GM19193 (cell line): ENCODE measurements around the gene FADS1.

Source experiments
- POLR2A ChIP-seq: IDR thresholded peaks from 4 replicates; pipeline ENCODE4 v1.6.1; 2011; ENCODE audit not compliant: insufficient read depth, insufficient read length; ENCODE audit errors: extremely low read depth

The FADS1 gene

GRCh38 chr11:61816736-61817455, at the start of gene FADS1:
FADS1 (minus strand) TSS chr11:61817003; CDS start chr11:61816929, 74 bp downstream.
- TF ChIP-seq POLR2A, result peak; percentile 69

DNA sequence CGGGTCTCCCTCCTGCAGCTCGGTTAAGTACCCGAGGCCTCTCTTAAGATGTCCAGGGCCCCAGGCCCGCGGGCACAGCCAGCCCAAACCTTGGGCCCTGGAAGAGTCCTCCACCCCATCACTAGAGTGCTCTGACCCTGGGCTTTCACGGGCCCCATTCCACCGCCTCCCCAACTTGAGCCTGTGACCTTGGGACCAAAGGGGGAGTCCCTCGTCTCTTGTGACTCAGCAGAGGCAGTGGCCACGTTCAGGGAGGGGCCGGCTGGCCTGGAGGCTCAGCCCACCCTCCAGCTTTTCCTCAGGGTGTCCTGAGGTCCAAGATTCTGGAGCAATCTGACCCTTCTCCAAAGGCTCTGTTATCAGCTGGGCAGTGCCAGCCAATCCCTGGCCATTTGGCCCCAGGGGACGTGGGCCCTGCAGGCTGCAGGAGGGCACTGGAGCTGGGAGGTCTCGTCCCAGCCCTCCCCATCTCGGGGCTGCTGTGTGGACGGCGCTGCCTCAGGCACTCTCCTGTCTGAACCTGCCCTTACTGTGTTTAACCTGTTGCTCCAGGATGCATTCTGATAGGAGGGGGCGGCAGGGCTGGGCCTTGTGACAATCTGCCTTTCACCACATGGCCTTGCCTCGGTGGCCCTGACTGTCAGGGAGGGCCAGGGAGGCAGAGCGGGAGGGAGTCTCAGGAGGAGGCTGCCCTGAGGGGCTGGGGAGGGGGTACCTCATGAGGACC, 49.6 kb upstream of the FADS1 start:
- TF ChIP-seq POLR2A, result peak; percentile 16

DNA sequence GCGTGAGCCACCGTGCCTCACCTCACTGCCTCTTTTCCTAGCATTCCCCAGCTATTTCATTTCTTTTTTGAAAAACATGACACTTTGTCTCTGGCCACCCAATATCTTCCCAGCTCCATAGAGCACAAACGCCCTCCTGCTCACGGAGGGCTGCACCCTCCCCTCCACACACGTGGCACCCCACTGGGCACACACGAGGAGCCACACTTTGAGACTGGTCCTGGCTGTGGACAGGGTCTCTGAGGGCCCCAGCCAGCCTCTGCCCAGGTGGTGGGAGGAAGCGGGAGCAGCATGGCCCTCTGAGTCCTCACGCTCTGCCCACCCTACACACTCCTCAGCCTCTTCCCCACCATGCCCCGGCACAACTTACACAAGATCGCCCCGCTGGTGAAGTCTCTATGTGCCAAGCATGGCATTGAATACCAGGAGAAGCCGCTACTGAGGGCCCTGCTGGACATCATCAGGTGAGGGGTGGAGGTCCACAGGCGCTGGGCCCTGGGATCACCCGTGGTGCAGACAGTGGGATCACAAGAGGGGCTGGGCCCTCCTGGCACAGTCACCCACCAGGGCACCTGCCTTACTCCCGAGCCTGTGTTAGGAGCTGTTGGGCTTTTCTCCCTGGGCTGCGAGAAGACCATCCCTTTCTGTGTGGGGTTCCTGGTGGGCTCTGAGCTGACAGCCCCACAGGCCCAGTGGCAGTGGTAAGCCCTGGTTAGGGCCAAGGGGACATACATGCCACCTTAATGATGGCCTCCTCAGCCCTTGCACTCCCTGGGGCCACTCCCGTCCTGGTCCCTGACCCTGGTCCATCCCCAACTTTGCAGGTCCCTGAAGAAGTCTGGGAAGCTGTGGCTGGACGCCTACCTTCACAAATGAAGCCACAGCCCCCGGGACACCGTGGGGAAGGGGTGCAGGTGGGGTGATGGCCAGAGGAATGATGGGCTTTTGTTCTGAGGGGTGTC, 48.3 kb upstream of the FADS1 start:
- peak; percentile 14 for TF ChIP-seq POLR2A

DNA sequence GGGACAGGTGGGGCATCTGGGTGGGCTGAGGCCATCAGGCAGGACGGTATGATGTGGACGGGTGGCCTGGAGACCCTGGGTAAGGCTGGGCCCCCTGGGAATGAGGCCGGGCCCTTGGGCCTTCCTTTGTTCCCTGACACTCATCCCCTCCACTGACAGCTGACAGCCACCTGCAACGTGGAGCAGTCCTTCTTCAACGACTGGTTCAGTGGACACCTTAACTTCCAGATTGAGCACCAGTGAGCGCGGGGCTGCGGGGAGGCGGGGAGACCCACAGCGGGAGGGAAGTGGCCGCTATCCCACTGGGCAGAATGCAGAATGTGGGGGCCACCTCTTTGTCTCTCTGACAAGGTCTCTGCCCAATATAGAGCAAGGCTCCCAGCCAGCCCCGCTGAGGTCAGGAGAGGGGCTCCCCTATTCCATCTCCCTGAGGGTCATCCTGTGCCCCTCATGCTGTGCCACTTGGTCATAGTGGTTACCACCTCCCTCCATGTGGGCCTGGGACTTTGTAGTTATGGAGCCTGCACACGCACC, 46.8 kb upstream of the FADS1 start:
- no peak for TF ChIP-seq POLR2A

- TF ChIP-seq POLR2A, result no peak
Measured at GRCh38 chr11:61862714-61863547, 46.1 kb upstream of the FADS1 start.

- TF ChIP-seq POLR2A, result no peak
Measured at GRCh38 chr11:61861634-61862033, 44.8 kb upstream of the FADS1 start.

DNA sequence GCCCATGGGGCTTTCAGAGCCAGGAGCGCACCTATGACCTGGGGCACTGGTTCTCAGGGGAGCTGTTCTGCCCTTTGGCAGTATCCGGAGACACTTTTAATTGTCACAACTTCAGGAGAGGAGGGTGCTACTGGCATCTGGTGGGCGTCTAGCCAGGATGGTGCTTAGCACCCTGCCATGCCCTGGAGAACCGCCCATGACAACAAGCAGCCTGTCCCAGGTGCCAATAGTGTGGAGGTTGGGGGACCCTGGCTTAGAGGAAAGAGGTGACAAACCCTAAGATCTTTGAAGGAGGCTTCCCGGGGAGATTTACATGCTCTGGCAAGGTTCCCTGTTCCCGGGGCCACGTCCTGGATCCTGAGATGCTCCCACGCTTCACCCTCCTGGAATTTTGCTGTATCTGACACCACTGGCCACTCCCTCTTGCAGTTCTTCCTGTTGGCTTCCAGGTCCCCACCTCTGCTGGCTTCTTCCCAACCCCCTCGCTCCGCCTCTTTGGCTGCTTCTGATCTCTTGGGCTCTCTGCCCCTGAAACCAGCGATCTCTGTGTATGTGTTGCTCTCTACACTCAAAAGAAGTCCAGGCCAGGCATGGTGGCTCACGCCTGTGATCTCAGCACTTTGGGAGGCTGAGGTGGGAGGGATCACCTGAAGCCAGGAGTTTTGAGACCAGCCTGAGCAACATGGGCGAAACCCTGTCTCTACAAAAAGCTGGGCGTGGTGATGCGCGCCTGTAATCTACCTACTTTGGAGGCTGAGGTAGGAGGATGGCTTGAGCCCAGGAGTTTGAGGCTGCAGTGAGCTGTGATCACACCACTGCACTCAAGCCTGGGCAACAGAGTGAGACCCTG, 43.5 kb upstream of the FADS1 start:
- no peak for TF ChIP-seq POLR2A

DNA sequence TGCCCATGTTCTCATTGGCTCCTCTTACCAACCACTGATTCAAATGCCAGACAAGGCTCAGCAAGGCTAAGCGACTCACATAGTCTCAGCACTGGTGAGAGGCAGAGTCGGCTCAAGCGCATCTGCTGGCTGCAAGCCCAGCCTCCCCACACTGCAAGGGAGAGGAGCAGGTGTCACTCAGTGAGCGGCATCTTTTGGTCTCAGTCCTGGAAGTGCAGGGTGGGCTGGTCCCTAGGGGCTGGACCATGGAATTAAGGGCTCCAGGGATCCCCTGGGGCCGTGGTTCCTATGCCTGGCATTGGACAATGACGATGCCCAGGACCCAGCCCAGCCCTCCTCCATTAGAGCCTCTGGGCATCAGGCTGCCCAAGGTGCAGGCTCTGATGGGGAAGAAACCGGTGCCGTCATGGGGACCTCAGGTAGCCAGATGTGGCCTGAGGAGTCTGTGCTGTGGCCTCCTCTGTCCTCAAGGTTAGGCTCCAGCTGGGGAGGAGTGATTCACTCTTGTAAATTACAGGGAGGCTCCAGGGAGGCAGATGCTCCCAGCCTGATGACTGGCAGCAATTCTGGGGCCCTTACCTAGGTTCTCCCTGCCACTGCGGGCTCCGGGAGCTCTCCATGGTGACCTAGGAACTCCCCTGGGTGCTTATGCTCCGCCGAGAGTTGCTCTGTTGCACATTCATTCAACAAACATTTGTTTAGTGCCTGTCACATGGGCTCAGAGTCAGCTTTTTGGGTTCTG, 39.3 kb upstream of the FADS1 start:
- peak; percentile 11 for TF ChIP-seq POLR2A

DNA sequence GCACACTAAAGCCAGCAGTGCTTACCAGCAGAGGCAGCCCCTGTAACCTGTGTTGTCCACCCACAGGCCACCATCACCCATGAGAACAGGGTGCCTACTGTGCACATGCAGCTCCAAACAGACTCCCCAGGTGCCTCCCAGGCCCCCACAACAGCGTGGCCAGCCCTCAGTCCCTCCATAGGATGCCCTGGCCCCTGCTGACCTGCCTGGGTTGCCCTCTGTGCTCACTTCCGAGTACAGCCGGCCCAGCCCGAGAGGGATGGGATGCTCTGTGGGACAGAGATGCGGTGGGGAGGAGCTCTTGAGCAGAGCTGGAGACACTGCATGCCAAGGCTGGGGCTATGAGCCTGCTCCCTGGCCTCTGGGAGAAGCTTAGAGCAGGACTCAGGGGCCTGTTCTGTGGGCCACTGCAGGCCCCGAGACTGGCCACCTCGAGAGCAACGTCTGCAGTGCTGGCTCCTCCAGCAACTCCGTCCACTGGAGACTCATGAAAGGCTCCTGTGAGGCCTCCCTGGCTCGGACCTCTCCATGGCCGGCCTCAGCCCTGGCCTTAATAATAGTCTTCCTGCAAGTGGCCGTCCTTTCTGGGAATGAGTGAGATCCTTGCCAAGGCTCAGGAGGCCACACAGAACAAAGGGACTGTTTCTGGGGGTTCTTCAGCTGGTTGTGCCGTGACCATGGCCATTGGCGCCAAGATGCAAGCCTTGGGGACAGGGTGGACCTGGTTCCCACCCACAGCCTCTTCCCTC, 38.3 kb upstream of the FADS1 start:
- TF ChIP-seq POLR2A, result no peak

- TF ChIP-seq POLR2A, result no peak
Measured at GRCh38 chr11:61854206-61854895, 37.5 kb upstream of the FADS1 start.

- TF ChIP-seq POLR2A, result no peak
Measured at GRCh38 chr11:61853698-61854169, 36.9 kb upstream of the FADS1 start.

DNA sequence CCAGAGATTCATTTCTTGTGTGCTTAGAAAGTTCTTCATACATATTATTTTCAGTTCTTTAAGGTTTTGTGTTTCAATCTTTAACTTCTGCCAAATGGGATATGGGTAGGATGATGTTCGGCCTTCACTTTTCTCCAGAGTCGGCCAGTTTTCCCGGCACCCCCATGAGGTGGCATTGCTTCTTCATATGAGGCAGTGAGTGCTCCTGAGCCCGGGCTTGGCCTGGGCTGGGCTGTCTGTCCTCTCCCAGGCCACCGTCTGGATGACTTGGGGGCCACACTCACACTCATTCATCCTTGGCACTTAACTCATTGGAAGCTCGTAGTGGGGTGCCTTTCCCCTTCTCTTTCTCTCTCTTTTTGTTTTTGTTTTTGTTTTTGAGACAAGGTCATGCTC, 35.1 kb upstream of the FADS1 start:
- no peak for TF ChIP-seq POLR2A
